GM21447 (cell line): ENCODE results near the gene PPL.
A peak's percentile ranks its signal among the peaks of the same experiment; 100 is the strongest.
"Not testable (repeated sequence)": the region's sequence is repeated elsewhere in the genome, so short reads cannot be mapped to it uniquely, and the experiment has no call there.

Experiments
- ATAC-seq: cut with Tn5 transposase; IDR thresholded peaks from one replicate; pipeline ENCODE4 v1.9.1; 2021; ENCODE audit not compliant: unreplicated experiment

PPL gene

DNA sequence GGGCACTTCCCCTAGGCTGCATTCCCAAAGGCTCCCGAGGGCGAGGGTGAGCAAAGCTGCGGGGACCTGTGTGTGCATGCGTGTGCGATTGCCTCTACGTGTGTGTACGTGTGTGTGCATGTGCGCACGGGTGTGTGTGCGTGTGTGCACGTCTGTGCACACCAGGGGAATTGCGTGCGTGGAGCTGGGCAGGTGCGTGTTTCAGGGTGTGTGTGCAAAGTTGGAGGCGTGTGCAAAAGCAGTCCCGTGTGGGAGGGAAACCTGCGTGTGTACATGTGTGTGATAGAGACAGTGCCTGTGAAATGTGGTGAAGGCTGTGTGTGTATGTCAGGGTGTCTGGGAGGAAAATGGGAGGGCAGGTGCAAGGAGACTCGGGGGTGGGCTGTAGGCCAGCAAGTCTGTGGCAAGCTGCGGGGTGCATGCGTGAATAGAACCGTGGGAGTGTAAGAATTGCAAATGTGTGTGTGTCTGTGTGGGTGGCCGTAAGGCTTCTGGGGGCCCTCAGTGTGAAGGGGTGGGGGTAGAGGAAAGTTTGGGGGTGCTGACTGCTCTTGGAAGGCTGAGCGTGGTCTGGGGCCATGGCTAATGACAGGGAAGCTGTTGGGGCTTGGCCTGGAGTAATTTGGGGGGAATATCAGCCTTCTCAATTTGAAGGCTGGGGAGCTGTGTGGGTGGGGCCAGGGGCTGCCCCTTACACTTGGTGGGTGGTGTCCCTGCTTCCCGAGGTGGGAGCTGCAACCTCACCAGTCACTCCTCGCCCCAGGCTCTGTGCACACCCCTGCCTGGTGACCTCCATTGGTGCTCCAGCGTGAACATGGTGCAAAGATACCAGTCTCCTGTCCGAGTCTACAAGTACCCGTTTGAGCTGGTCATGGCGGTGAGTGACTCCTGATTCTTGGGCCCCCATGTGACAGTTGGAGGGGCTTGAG lies 21.8 kb upstream of the PPL start:
- no peak for ATAC-seq

DNA sequence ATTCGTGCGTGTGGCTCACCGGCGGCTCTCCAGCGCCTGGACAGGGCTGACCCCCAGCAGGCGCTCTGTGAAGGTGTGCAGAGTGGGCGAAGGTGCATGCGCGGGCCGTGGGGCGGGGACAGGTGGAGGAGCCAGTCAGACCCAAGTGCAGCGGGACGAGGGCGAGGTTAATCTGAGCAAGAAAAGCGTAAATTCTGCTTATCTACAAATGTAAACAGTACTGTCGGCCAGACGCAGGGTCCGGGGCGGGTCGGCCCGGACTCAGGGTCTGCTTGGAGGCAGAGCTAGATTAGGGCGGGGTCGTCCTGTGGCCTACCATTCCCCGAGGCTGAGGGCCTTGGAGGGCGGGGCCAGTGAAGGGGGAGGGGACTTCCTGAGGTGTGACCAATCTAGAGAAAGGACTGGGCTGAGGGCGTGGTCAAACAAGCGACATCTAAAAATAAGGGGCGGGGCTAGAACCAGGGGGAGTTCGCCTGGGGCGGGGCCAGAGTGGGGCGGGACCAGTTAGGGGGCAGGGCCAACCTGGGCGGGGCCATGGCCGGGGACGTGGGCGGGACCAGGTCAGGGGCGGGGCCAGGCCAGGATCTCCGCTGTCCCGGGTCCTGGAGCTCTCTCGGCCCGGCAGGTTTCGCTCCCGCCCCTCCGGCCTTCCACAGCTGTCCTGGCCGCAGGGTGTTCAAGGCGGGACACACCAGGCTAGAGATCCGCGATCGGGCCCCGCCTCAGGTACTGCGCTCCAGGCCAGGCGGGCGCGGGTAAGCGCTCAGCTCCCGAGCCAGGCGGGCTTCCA lies 21.0 kb upstream of the PPL start, which contains the start of gene SEC14L5:
Gene SEC14L5, plus strand, starts transcription at position 611 of the 790 bp plus-strand sequence. CDS start 994 bp downstream, outside the sequence.
- peak; percentile 66 for ATAC-seq

DNA sequence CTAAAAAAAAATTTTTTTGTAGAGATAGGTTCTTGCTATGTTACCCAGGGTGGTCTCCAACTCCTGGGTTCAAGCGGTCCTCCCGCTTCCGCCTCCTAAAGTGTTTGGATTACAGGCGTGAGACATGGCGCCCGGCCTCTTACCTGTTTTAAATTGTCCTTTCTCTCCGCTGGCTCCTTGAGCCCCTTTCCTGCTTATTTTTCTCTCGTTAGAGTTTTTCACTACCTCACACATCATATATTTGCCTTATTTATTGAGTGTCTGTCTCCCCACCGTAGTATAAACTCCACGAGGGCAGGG lies 20.4 kb upstream of the PPL start:
- no peak for ATAC-seq

DNA sequence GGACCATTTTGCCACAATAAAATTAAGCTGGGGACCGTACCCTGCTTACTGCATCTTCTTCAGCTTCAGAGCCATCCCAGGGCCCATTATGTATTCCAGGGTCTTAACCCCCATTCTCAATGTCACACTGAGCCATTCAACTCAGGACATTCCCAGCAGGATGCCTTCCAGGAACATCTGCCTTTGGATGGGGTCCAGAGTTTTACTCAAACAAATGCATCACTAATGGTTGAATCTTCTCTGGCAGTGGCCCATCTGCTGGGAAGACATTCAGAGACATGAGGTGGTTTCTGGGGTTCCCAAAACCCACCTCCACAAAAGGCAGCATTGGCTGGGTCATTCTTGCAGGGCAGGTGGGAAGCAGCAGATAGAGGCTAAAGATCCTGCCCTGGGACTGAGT lies 17.8 kb upstream of the PPL start:
- ATAC-seq, result no peak

DNA sequence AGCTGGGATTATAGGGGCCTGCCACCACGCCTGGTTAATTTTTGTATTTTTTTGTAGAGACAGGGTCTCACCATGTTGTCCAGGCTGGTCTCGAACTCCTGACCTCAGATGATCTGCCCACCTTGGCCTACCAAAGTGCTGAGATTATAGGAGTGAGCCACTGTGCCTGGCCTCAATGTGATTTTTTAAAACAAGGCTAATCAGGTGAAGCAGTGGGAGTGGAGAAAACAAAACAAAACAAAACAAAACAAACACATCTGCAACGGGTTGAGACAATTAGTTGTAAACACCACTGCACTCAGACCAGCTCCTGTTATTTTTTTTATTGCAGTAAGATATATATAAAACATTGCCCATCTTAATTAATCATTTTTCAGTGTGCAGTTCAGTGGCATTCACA lies 14.6 kb upstream of the PPL start:
- ATAC-seq, result not testable (repeated sequence)

DNA sequence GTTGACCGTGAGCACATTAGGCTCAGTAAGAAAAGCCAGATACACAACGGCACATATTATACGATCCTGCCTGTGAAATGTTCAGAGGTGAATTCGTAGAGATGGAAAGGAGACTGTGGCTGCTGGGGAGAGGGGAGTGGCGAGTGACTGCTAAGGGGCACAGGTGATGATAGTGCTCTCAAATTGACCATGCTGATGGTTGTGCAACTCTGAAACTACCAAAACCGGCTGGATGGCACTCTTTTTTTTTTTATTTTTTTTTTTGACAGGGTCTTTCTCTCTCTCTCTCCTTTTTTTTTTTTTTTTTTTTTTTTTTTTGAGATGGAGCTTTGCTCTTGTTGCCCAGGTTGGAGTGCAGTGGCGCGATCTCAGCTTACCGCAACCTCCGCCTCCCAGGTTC lies 13.0 kb upstream of the PPL start:
- ATAC-seq, result no peak

DNA sequence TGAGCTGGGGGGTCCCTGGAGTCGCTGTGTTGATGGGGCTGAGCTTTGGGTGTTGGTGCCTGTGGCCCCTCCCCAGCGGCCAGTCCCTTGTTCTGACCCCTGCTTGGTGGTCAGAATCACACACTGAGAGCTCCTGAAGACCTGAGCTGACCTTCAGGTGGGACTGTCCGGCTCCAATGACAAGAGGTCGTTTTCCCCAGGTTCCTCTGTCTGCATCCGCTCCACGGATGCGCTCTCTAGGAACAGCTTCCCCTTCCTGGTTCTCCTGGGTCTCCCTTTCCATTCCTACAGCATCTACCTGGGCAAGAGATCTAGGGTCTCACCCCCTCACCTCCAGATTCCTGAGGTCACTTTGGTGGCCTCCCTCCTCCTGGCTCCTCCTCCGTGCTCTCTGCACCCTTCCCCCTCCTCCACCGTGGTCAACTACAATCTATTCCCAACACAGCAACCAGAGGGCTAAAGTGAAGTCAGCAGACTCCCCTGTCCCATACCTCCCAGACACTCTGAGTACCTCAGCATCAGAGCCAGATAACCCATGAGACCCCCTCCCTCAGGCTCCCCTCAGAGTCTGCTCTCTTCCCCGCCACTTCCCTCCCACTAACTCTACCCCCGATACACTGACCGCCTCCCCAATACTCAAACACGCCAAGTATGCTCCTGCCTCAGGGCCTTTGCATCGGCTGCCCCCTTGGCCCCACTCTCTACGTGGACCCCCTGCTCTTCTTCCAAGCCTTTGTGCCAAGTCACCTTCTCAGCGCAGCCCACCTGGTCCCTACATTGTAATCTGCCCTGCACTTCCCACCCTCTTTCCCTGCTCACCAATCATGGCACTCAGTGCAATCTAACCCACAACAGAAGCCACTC lies 12.2 kb upstream of the PPL start:
- ATAC-seq, result no peak

DNA sequence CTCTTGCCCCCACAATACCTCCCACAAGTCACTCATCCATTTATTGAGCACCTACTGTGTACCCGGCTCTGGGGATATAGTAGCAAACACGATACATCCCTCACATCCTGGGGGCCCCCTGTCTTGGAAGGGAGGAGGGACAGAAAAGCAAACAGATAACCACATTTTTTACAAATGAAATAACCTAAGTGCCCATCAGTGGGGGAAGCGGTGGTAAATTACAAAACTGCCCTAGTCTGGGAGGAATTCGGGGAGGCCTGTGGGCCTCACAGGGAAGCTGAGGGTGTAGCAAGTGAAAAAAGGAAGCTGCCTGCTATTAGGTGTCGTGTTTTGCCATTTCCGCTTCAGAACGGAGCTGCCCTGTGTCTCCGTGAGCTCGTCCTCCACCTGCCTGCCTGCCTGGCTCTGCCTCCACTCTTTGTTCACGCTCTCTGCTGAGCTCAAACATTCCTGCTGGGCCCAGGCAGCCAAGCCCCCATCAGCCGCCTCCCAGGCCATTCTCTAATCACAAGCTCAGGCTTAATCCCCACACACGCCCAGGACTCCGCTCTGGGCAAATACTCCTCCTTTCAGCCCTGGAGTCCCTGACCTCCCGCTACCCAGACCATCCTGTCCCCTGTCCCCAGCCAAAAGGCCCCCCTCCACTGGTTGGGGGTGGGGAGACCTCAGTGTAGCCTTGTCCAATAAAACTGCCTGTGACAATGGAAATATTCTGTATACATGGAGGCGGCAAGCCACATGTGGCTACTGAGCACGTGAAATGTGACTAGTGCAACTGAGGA lies 11.0 kb upstream of the PPL start:
- no peak for ATAC-seq

DNA sequence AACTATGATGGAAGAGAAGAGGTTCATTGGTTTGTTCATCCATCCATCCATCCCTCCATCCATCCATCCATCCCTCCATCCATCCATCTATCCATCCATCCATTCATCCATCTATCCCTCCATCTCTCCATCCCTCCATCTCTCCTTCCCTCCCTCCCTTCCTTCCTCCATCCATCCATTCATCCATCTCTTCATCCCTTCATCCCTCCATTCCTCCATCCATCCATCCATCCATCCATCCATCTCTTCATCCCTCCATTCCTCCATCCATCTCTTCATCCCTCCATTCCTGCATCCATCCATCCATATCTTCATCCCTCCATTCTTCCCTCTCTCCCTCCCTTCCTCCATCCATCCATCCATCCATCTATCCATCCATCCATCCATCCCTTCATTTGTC lies 10.0 kb upstream of the PPL start:
- ATAC-seq, result no peak

DNA sequence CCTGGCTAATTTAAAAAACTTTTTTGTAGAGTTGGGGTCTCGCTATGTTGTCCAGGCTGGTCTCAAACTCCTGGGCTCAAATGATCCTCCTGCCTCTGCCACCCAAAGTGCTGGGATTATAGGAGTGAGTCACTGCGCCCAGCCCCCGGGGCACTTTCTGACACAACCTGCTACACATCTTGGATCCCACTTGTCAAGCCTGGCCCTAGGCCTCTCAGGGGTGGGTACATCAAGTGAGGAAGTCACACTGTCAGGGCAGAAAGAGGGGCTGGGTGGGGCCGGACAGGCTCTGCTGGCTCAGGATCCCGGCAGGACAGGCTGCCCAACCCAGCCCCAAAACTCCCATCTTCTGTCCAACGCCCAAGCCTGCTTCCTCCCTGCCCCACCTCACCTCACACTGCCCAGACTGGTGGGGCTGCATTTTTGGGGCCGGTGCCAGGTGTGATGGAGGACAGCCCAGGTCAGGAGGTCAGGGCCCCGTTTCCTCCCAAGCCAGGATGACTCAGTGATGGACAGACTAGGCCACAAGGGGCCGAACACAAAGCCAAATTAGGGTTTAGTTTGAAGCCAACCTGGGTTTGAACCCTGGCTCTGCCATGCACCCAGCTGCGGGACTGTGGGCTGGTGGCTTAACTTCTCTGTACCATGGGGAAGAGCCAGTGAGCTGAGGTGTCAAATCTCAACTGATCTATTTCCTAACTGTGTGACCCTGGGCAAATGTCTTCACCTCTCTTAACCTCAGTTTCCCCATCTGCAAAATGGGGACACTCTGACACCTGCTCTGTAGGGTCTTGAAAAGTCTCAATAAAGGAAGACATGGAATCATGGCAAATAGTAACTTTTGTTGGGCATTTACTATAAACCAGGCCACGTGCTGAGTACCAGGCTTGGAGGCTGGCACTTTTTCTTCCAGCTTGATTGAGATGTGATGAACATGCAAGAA lies 8.9 kb upstream of the PPL start:
- ATAC-seq, result no peak

DNA sequence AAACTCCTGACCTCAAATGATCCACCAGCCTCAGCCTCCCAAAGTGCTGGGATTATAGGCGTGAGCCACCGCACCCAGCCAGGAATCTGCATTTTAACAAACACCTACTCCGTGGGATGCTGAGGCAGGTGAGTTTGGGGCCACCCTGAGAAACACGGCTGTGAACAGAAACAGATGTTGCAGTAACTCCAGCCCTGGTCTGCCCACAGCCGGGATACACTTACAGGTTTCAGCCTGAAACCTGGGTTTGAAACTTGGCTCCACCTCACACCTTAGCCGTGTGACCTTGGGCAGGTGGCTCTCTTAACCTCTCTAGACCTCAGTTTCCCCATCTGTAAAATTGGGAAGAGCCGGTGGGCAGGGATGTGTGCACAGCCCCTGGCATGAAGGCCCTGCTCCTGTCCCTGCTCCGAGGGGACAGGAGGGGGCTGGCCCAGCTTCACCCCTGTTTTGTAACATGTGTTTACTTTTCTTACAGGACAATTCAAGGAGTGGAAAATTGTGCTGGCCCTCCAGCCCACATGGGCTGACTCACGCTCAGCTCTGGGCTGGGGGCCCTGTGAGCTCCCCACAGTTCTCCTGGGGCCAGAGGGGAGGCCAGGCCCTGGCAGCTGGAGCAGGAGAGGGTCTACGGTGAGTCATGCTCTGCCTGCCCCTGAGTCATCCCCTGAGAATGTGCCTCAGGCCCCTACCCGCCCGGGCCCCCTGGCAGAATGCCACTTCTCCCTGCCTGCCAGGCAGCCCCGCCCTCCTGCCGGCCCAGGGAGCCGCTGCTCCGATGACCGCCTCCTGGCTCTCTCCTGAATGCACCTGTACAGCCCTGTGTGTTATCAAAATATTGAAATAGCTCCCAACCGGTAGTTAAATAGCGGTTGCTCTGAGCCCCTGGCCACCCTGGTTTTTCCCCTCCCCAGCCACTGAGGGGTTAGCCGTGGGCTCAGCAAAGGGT lies 7.7 kb upstream of the PPL start:
- no peak for ATAC-seq

DNA sequence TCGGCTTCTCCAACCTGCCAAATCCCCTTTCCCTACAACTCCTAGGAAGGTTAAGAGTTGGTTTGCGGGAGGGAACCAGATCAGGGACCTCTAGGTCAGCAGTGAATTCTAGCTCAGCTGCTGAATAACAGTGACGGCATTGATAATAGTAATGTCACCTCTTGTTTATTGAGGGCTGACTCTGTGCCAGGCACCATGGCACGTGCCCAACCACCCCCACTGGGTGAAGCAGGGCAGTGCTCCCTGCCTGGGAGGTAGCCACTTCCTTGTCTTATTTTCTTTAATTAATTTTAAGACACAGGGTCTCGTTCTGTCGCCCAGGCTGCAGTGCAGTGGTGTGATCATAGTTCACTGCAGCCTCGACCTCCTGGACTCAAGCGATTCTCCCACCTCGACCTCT lies 5.5 kb upstream of the PPL start:
- ATAC-seq, result no peak

DNA sequence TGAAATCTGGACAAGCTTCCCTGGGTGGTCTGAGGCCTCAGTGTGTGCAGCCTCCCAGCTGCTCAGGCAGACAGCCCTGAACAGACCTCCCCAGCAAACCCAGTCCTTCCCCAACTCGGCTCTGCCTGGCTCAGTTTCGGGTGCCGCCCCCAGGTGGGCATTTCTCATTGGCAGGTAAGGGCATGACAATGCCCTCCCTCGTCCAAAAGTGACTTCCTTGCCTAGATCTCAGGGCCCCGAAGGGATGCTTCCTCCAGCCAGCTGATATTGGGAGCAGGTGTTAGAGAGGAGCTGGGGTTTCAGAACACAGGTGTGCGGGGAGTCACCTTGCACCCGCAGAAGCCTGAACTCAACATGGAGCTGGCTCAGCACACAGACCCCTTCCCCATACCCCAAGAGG lies 3.8 kb upstream of the PPL start:
- ATAC-seq, result no peak

DNA sequence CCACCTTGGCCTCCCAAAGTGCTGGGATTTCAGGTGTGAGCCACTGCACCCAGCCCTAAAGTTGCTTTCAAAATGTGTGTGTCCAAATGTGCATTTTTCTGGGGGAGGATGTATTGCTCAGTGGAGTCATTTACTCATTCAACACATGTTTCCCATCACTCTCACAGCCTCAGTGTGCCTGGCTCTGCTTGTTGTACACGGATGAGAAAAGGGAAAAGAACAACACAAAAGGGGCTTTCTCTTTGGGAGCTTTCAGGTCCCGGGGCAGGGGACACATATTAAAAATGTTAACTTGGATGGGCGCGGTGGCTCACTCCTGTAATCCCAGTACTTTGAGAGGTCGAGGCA lies 1.7 kb upstream of the PPL start:
- no peak for ATAC-seq

DNA sequence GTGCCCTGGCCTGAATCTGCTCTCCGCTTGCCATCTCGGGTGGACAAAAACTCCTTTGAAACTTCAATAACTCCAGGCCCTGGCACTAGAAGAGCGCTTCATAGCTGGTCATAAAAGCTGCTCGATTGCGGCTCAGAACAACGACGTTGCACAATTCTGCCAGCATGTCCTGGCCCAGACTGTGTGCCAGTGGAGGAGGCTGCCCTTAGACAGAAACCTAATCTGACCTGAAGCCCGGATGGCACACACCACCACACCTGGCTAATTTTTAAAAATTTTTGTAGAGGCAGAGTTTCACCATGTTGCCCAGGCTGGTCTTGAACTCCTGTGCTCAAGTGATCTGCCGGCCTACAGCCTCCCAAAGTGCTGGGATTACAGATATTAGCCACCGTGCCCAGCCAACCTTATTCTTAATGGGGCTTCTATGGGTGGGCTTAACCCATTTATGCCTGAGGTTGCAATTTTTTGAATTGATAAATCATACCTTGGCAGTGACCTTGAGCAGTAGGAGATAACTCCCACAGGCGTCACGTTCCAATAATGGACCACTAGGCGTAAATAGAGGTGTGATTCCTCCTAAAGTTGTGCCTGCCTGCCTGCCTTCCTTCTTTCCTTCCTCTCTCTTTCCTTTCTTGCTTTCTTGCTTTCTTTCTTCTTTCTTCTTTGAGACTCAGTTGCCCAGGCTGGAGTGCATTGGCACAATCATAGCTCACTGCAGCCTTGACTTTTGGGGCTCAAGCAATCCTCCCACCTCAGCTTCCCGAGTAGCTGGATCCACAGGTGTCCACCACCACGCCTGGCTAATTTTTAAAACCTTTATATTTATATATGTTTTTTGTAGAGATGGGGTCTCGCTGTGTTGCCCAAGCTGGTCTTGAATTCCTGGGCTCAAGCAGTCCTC lies 1.1 kb upstream of the PPL start:
- no peak for ATAC-seq

DNA sequence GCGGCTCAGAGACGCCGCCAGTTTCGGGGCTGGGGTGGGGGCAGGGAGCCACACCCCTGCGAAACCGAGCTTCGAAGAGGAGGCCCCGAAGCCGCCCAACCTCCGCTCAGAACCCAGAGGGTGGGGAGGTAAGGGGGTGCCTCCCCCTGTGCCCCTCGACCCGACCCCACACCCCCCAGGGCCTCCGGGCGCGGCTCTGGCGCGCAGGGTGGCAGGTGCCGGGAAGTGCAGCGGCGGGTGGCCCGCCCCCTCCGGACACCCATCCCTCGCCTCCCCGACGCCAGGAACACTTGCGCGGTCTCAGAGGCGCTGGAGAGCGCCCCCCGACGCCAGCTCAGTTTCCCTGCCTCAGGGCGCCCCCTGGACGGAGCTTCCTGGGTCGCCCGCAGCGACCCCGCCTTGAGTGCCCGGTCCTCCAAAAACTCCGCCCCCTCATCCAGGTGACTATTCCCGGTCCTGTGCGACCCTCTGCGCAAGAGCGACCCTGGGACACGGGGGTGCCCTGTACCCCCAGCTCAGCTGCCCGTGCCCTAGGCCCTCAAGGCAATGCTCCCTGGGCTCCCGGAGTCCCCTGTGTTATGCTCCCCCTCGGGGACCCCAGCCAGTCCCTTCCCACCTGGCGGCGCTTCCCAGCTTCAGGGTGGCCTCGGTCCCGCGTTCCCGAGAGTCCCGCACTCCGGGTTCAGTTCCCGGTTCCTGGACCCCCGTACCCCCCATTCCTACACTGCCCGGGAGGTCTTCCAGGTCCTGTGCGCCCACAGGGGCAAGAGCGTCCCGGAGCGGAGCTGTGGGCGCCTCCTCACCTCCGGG lies 562 bp downstream of the PPL start:
- no peak for ATAC-seq
